GM23338 (cell line): ENCODE data around the gene RPS15. TPM values are rescaled to one million over a fixed set of nuclear protein-coding genes. Genes with fewer than 3 reads are reported as not detected.

ENCODE experiments used
- ATAC-seq: fragments of 200-7000 bp; cut with Tn5 transposase; 3 replicates; pipeline ENCODE4 v1.9.1; 2020
- DNase-seq: peaks from one replicate; pipeline ENCODE4 v3.0.0-alpha.2; 2015; ENCODE audit warnings: low spot score
- H2AFZ ChIP-seq: fragments of 200-600 bp; sonication (generic); 2 replicates; pipeline ENCODE4 v1.8.0; 2016; ENCODE audit warnings: antibody characterized with exemption, mild to moderate bottlenecking, moderate library complexity
- H3F3A ChIP-seq: fragments of 200-600 bp; sonication (generic); replicated peaks from 2 replicates; pipeline ENCODE4 v1.8.0; 2017; ENCODE audit warnings: antibody characterized with exemption, mixed run types, low read depth
- H3K27ac ChIP-seq: fragments of 200-600 bp; sonication (generic); 2 replicates; pipeline ENCODE4 v1.6.1; 2016; ENCODE audit warnings: low read depth
- H3K27me3 ChIP-seq: fragments of 200-600 bp; sonication (generic); 2 replicates; pipeline ENCODE4 v1.8.0; 2016; ENCODE audit warnings: mild to moderate bottlenecking, mixed run types, moderate library complexity; ENCODE audit not compliant: insufficient read depth
- H3K36me3 ChIP-seq: fragments of 200-600 bp; sonication (generic); 2 replicates; pipeline ENCODE4 v1.8.0; 2016; ENCODE audit warnings: mild to moderate bottlenecking; ENCODE audit not compliant: insufficient read depth
- H3K4me1 ChIP-seq: fragments of 200-600 bp; sonication (generic); 2 replicates; pipeline ENCODE4 v1.8.0; 2016; ENCODE audit warnings: mild to moderate bottlenecking, moderate library complexity; ENCODE audit not compliant: insufficient read depth
- H3K4me2 ChIP-seq: fragments of 200-600 bp; sonication (generic); 2 replicates; pipeline ENCODE4 v1.7.1; 2017; ENCODE audit warnings: mixed run types
- H3K4me3 ChIP-seq: fragments of 200-600 bp; sonication (generic); 2 replicates; pipeline ENCODE4 v1.6.1; 2016; ENCODE audit warnings: mixed run types
- H3K79me2 ChIP-seq: fragments of 200-600 bp; sonication (generic); replicated peaks from 2 replicates; pipeline ENCODE4 v1.8.0; 2017; ENCODE audit warnings: mild to moderate bottlenecking; ENCODE audit not compliant: insufficient read depth
- H3K9me2 ChIP-seq: fragments of 200-600 bp; sonication (generic); 2 replicates; pipeline ENCODE4 v1.8.0; 2017; ENCODE audit not compliant: insufficient read depth
- H4K20me1 ChIP-seq: fragments of 200-600 bp; sonication (generic); replicated peaks from 2 replicates; pipeline ENCODE4 v1.8.0; 2017; ENCODE audit warnings: mild to moderate bottlenecking; ENCODE audit not compliant: insufficient read depth
- H3K27ac Mint-ChIP-seq: 2 replicates; pipeline ENCODE4 v1.8.0; 2020; ENCODE audit warnings: inconsistent platforms, mild to moderate bottlenecking, moderate library complexity, mixed read lengths
- H3K27me3 Mint-ChIP-seq: 3 replicates; pipeline ENCODE4 v1.8.0; 2022; ENCODE audit warnings: low read depth, mild to moderate bottlenecking, moderate library complexity, mixed read lengths, inconsistent platforms; ENCODE audit not compliant: insufficient read depth, poor library complexity
- H3K36me3 Mint-ChIP-seq: 3 replicates; pipeline ENCODE4 v1.8.0; 2021; ENCODE audit warnings: low read depth, mild to moderate bottlenecking, inconsistent platforms, moderate library complexity, mixed read lengths
- H3K4me1 Mint-ChIP-seq: 3 replicates; pipeline ENCODE4 v1.8.0; 2020; ENCODE audit warnings: mild to moderate bottlenecking, inconsistent platforms, mixed read lengths
- H3K4me3 Mint-ChIP-seq: 3 replicates; pipeline ENCODE4 v1.8.0; 2021; ENCODE audit warnings: moderate library complexity, mild to moderate bottlenecking, inconsistent platforms, mixed read lengths
- H3K9me3 Mint-ChIP-seq: 3 replicates; pipeline ENCODE4 v1.8.0; 2020; ENCODE audit warnings: moderate library complexity, mild to moderate bottlenecking, inconsistent platforms, mixed read lengths
- CREB1 ChIP-seq: fragments of 250-450 bp; sonication (Bioruptor Pico); IDR thresholded peaks from 2 replicates; pipeline ENCODE4 v1.5.0; 2020; ENCODE audit warnings: low read depth, mild to moderate bottlenecking, moderate library complexity
- EZH2 ChIP-seq: fragments of 200-600 bp; sonication (generic); IDR thresholded peaks from one replicate; pipeline ENCODE4 v1.8.0; 2017; ENCODE audit warnings: antibody characterized with exemption, mild to moderate bottlenecking, low read depth; ENCODE audit not compliant: unreplicated experiment
- EZH2phosphoT487 ChIP-seq: fragments of 200-600 bp; sonication (generic); IDR thresholded peaks from one replicate; pipeline ENCODE4 v1.8.1; 2018; ENCODE audit warnings: antibody characterized with exemption; ENCODE audit not compliant: unreplicated experiment
- NANOG ChIP-seq: IDR thresholded peaks from 2 replicates; pipeline ENCODE4 v1.6.1; 2016; ENCODE audit warnings: antibody characterized with exemption, borderline replicate concordance
- POLR2AphosphoS5 ChIP-seq: IDR thresholded peaks from 2 replicates; pipeline ENCODE4 v1.6.1; 2016; ENCODE audit warnings: antibody characterized with exemption, low read depth
- ZNF462 ChIP-seq: fragments of 250-450 bp; sonication (Bioruptor Pico); IDR thresholded peaks from 2 replicates; pipeline ENCODE4 v1.5.0; 2020; ENCODE audit warnings: mild to moderate bottlenecking, moderate library complexity
- polyA plus RNA-seq: library from polyadenylated mRNA; unstranded; fragments of >200 nt; fragmentation: Nextera tagmentation; extraction: Ambion mirVana; gene quantifications from 2 replicates; pipeline ENCODE4 v1.2.1, GENCODE V29; 2016
- total RNA-seq: library from RNA; depleted of rRNA; stranded (reverse); fragments of >200 nt; shearing (Covaris generic); gene quantifications from 2 replicates; pipeline ENCODE4 v1.2.3, GENCODE V29; 2014

RPS15 gene
- total and polyA plus RNA-seq, 2 experiments from 2014 or later, result 2,953 to 3,861 TPM

DNA sequence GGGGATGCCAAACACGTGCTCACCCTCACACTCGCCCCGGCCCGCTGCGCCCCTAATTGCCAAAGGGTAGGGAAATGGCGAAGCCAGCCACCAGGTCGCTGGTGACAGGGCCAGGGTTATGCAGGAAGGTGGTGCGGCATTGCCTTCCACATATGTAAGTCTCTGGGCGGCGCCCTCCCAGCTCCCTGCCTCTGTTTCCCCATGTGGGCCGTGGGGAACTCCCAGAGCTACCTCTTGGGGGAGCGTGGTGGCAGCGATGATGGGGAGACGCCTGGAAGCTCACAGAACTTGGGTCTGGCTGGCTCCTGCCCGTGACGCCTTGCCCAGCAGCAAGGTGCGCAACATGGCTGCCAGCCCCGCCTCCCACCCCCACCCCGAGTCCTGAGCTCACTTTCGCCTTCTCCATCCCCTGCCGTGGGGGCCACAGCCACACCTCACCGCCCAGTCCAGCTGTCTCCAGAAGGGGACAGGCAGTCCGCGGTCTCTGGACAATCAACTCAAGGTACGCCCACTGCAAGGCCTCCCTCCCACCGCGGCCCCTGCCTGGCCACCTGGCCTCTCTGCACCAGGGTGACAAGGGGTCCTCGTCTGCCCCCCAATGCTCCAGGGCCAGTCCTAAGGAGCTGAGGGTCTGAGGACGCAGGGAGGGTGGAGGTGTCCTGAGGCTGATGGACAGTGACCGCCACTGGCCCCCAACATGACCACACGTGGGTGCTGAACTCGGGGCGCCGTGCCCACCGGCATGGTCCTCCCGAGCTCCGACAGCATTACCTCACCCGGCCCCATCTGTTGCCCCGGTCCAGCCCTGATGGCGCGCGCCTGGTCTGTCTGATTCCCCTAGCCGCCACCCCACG, 34.3 kb downstream of the RPS15 start:
- Histone ChIP-seq H3K79me2 (peaks cover 7% of the 10 kb centered on the region), H3F3A (peaks cover 20% of the 10 kb centered on the region), H3K4me3 (no peak overlapping the region), H3K27ac (no peak overlapping the region), H3K9me2 (no peaks in the 10 kb centered on the region), H3K27me3 (peaks cover 57% of the 10 kb centered on the region), H4K20me1 (peaks cover 24% of the 10 kb centered on the region), H2AFZ (no peak overlapping the region), H3K4me2 (no peak overlapping the region; the same call in 1 of the 2 replicates), H3K36me3 (0 out of 2 replicates have a peak, but pooled peaks cover 4% of the 10 kb centered on the region), H3K4me1 (peaks cover 6% of the 10 kb centered on the region; the same call in 1 of the 2 replicates)
- H3K36me3 Mint-ChIP-seq, result peaks cover 5% of the 10 kb centered on the region; the same call in 2 of the 3 replicates
- peaks cover 9% of the 10 kb centered on the region; the same call in 2 of the 3 replicates for H3K4me1 Mint-ChIP-seq
- no peak for DNase-seq
- H3K4me3 Mint-ChIP-seq, result no peak overlapping the region
- ATAC-seq, result no peak
- peaks cover 42% of the 10 kb centered on the region for H3K27me3 Mint-ChIP-seq
- H3K9me3 Mint-ChIP-seq, result 0 out of 3 replicates have a peak, but pooled peaks cover 3% of the 10 kb centered on the region
- no peak overlapping the region for H3K27ac Mint-ChIP-seq
- no peak for TF ChIP-seq CREB1 (CRISPR knock-in tag)
- TF ChIP-seq ZNF462 (CRISPR knock-in tag), result no peak
- no peak for TF ChIP-seq NANOG
- TF ChIP-seq EZH2phosphoT487, result no peak
- no peak for TF ChIP-seq POLR2AphosphoS5
- no peak for TF ChIP-seq EZH2
